Neural crest cell (in vitro differentiated cells): Measurements from ENCODE around the gene ZNF223. TPM values are rescaled to one million over a fixed set of nuclear protein-coding genes. Genes with fewer than 3 reads are reported as not detected.

ENCODE experiments used
- DNase-seq: peaks from one replicate; pipeline ENCODE4 v3.0.0; 2021; ENCODE audit warnings: low read depth, mixed read lengths, low spot score
- H3K27ac Mint-ChIP-seq: one replicate; pipeline ENCODE4 v1.8.0; 2021; ENCODE audit warnings: mild to moderate bottlenecking, mixed read lengths; ENCODE audit not compliant: unreplicated experiment
- H3K27me3 Mint-ChIP-seq: 2 replicates; pipeline ENCODE4 v1.8.0; 2021; ENCODE audit warnings: low read depth, mild to moderate bottlenecking, mixed read lengths
- H3K36me3 Mint-ChIP-seq: 2 replicates; pipeline ENCODE4 v1.8.0; 2021; ENCODE audit warnings: low read depth, mild to moderate bottlenecking, mixed read lengths
- H3K4me1 Mint-ChIP-seq: 2 replicates; pipeline ENCODE4 v1.8.0; 2021; ENCODE audit warnings: mixed read lengths
- H3K4me3 Mint-ChIP-seq: one replicate; pipeline ENCODE4 v1.8.0; 2021; ENCODE audit warnings: mild to moderate bottlenecking, mixed read lengths
- H3K9me3 Mint-ChIP-seq: 2 replicates; pipeline ENCODE4 v1.8.0; 2021; ENCODE audit warnings: mixed read lengths
- CTCF ChIP-seq: fragments of 200-600 bp; sonication (generic); conservative IDR thresholded peaks from 2 replicates; pipeline ENCODE4 v1.5.0; 2021; ENCODE audit warnings: antibody characterized with exemption, mild to moderate bottlenecking
- total RNA-seq: library from RNA; stranded (reverse); gene quantifications from 2 replicates; pipeline ENCODE4 v1.2.1, GENCODE V29; 2021

The ZNF223 gene
- total RNA-seq, 1 donor from 2014 or later = 7.6 TPM

GRCh38 chr19:44071824-44072542 is 20.1 kb downstream of the ZNF223 start, which contains the start of gene ZNF284:
Gene ZNF284, plus strand, starts transcription at chr19:44072159. Its CDS starts 4,231 bp downstream, at chr19:44076390.
- Mint-ChIP-seq H3K27me3 (no peaks in the 10 kb centered on the region), H3K27ac (peak within 1 kb of the TSS; percentile 93), H3K9me3 (peaks cover 19% of the 10 kb centered on the region), H3K36me3 (peaks cover 43% of the 10 kb centered on the region), H3K4me1 (peaks cover 21% of the 10 kb centered on the region), H3K4me3 (peak within 1 kb of the TSS; percentile 92)
- DNase-seq = peak; percentile 73
- TF ChIP-seq CTCF = no peak

- Mint-ChIP-seq H3K36me3 (peaks cover 40% of the 10 kb centered on the region), H3K27ac (no peak overlapping the region), H3K9me3 (peaks cover 16% of the 10 kb centered on the region), H3K4me1 (peaks cover 21% of the 10 kb centered on the region), H3K4me3 (peak overlapping the region; percentile 92), H3K27me3 (no peaks in the 10 kb centered on the region)
- DNase-seq = no peak
- TF ChIP-seq CTCF = no peak
These were observed 20.9 kb downstream of the ZNF223 start for GRCh38 chr19:44072543-44073401.

- no peak overlapping the region for H3K27ac Mint-ChIP-seq
- no peak for TF ChIP-seq CTCF
These were observed 24.5 kb downstream of the ZNF223 start for GRCh38 chr19:44076325-44076724.

DNA sequence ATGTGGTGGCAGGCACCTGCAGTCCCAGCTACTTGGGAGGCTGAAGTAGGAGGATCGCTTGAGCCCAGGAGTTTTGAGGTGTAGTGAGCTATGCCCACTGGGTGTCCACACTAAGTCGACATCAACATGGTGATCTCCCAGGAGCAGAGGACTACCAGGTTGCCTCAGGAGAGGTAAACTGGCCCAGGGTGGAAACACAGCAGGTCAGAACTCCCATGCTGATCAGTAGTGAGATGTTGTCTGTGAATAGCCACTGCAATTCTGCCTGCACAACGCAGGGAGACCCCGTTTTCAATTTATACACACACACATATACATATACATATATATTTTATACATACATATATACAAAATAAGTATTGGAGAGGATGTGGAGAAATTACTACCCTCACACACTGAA is 40.3 kb downstream of the ZNF223 start:
- H3K27ac Mint-ChIP-seq = no peak overlapping the region

More at GRCh38 chr19:44076325-44076724, 24.5 kb downstream of the ZNF223 start:
- Mint-ChIP-seq H3K36me3 (peaks cover 20% of the 10 kb centered on the region), H3K27me3 (no peaks in the 10 kb centered on the region), H3K9me3 (peaks cover 8% of the 10 kb centered on the region), H3K4me3 (no peak overlapping the region), H3K4me1 (peaks cover 20% of the 10 kb centered on the region)
- DNase-seq = no peak

More for the DNA sequence above, 40.3 kb downstream of the ZNF223 start:
- no peak for TF ChIP-seq CTCF
- H3K27me3 Mint-ChIP-seq = no peaks in the 10 kb centered on the region
- H3K4me1 Mint-ChIP-seq = peaks cover 16% of the 10 kb centered on the region
- H3K36me3 Mint-ChIP-seq = peaks cover 3% of the 10 kb centered on the region
- no peak for DNase-seq
- H3K9me3 Mint-ChIP-seq = no peaks in the 10 kb centered on the region
- H3K4me3 Mint-ChIP-seq = peak overlapping the region; percentile 69
